GM12878 (cell line): ENCODE data around the gene PALD1. TPM values are rescaled to one million over a fixed set of nuclear protein-coding genes. Genes with fewer than 3 reads are reported as not detected.
A peak's percentile ranks its signal among the peaks of the same experiment; 100 is the strongest.

Source experiments
- ATAC-seq: fragments of 200-7000 bp; cut with Tn5 transposase; 3 replicates; pipeline ENCODE4 v1.9.1; 2020; ENCODE audit warnings: mild to moderate bottlenecking, moderate library complexity
- BruUV-seq: library from RNA; stranded (reverse); fragments of 400-500 nt; replicated peaks from 2 replicates; lab custom pipeline; 2021; lab: Mats Ljungman, UMichigan
- CTCF ChIA-PET: fragments of 300-600 bp; sonication (Branson Sonifier 250); formaldehyde crosslinking; extraction: SDS; loops from one replicate; lab custom pipeline; 2021; ENCODE audit warnings: inconsistent platforms; lab: Yijun Ruan, JAX
- POLR2A ChIA-PET: fragments of 350-600 bp; formaldehyde crosslinking; extraction: SDS; loops from one replicate; lab custom pipeline; 2021; ENCODE audit warnings: inconsistent platforms; lab: Charles Lee
- RAD21 ChIA-PET: fragments of 300-600 bp; sonication (Branson Sonifier 250); formaldehyde crosslinking; loops from one replicate; lab custom pipeline; 2023; ENCODE audit warnings: antibody characterized with exemption; ENCODE audit not compliant: unreplicated experiment; lab: Charles Lee
- SMC1A ChIA-PET: fragments of 300-600 bp; sonication (Branson Sonifier 250); formaldehyde crosslinking; loops from one replicate; lab custom pipeline; 2023; ENCODE audit not compliant: unreplicated experiment, uncharacterized antibody; lab: Charles Lee
- DNase-seq: peaks from one replicate; pipeline ENCODE4 v3.0.0-alpha.2; 2011; ENCODE audit warnings: low read depth, low spot score
- FAIRE-seq: peaks from 3 replicates; lab custom pipeline; 2011; peaks lifted over from hg19 to GRCh38; lab: Jason Lieb, UNC
- H2AFZ ChIP-seq: 2 replicates; pipeline ENCODE4 v1.6.0; 2011; ENCODE audit warnings: low read depth, low read length, control low read depth; ENCODE audit not compliant: control insufficient read depth
- H3K27ac ChIP-seq: 2 replicates; pipeline ENCODE4 v1.5.1; 2011; ENCODE audit warnings: control low read depth; ENCODE audit not compliant: control insufficient read depth, insufficient read depth
- H3K27me3 ChIP-seq, 2 experiments: replicated peaks in 1 of 2; 2 replicates each; pipeline versions ENCODE4 v1.6.0 to v1.6.1; 2011; ENCODE audit warnings: low read length in 1 of 2; ENCODE audit not compliant: control insufficient read depth in 2 of 2, insufficient read depth in 2 of 2
- H3K36me3 ChIP-seq, 2 experiments: 2 replicates each; pipeline ENCODE4 v1.5.1; 2011; ENCODE audit warnings: low read length in 1 of 2; ENCODE audit not compliant: control insufficient read depth in 2 of 2, insufficient read depth in 2 of 2
- H3K4me1 ChIP-seq: 2 replicates; pipeline ENCODE4 v1.6.1; 2011; ENCODE audit warnings: mild to moderate bottlenecking, low read length, moderate library complexity, mixed read lengths; ENCODE audit not compliant: control insufficient read depth, insufficient read depth
- H3K4me2 ChIP-seq: 2 replicates; pipeline ENCODE4 v1.6.0; 2011; ENCODE audit warnings: control low read depth; ENCODE audit not compliant: control insufficient read depth, insufficient read depth
- H3K4me3 ChIP-seq: fragments of 200-600 bp; sonication (generic); 2 replicates; pipeline ENCODE4 v1.5.1; 2016
- H3K79me2 ChIP-seq: 2 replicates; pipeline ENCODE4 v1.6.0; 2011; ENCODE audit warnings: low read length; ENCODE audit not compliant: control insufficient read depth, insufficient read depth
- H3K9ac ChIP-seq: 2 replicates; pipeline ENCODE4 v1.8.0; 2011; ENCODE audit warnings: low read length, control low read depth, mixed read lengths; ENCODE audit not compliant: control insufficient read depth, insufficient read depth
- H3K9me3 ChIP-seq: replicated peaks from 3 replicates; pipeline ENCODE4 v1.5.1; 2011; ENCODE audit warnings: mild to moderate bottlenecking, low read length; ENCODE audit not compliant: control insufficient read depth, insufficient read depth
- H4K20me1 ChIP-seq: 2 replicates; pipeline ENCODE4 v1.6.0; 2011; ENCODE audit not compliant: control insufficient read depth, insufficient read depth
- CBX5 ChIP-seq: sonication (generic); IDR thresholded peaks from 2 replicates; pipeline ENCODE4 v1.6.1; 2016; ENCODE audit warnings: low read depth, moderate library complexity, mild to moderate bottlenecking, inconsistent platforms
- CHD2 ChIP-seq: IDR thresholded peaks from 2 replicates; pipeline ENCODE4 v1.6.1; 2011; ENCODE audit warnings: low read depth, low read length, improper control_type of control experiment, borderline replicate concordance
- CREB1 ChIP-seq: IDR thresholded peaks from 2 replicates; pipeline ENCODE4 v1.6.1; 2012; ENCODE audit warnings: low read depth, mild to moderate bottlenecking, inconsistent platforms
- EED ChIP-seq: sonication (generic); IDR thresholded peaks from 2 replicates; pipeline ENCODE4 v1.6.1; 2016; ENCODE audit warnings: antibody characterized with exemption, low read depth
- FOXK2 ChIP-seq: fragments of 450-650 bp; IDR thresholded peaks from 2 replicates; pipeline ENCODE4 v1.6.1; 2017; ENCODE audit warnings: mild to moderate bottlenecking, moderate library complexity
- HCFC1 ChIP-seq: fragments of 150-350 bp; IDR thresholded peaks from 2 replicates; pipeline ENCODE4 v1.6.1; 2014; ENCODE audit warnings: low read length
- IKZF1 ChIP-seq: fragments of 450-650 bp; conservative IDR thresholded peaks from 2 replicates; pipeline ENCODE4 v1.6.1; 2017; ENCODE audit warnings: antibody characterized with exemption, mild to moderate bottlenecking
- KLF5 ChIP-seq: fragments of 450-650 bp; IDR thresholded peaks from 2 replicates; pipeline ENCODE4 v1.6.1; 2014; ENCODE audit warnings: mild to moderate bottlenecking; ENCODE audit not compliant: partially characterized antibody
- MLLT1 ChIP-seq: fragments of 450-650 bp; IDR thresholded peaks from 2 replicates; pipeline ENCODE4 v1.6.1; 2016; ENCODE audit warnings: mild to moderate bottlenecking
- MXI1 ChIP-seq: fragments of 150-350 bp; IDR thresholded peaks from 2 replicates; pipeline ENCODE4 v1.6.1; 2011; ENCODE audit warnings: low read depth, mild to moderate bottlenecking, inconsistent platforms, low read length, improper control_type of control experiment
- NFXL1 ChIP-seq: fragments of 450-650 bp; IDR thresholded peaks from 2 replicates; pipeline ENCODE4 v1.6.1; 2017; ENCODE audit warnings: antibody characterized with exemption, mild to moderate bottlenecking, borderline replicate concordance
- PAX8 ChIP-seq: fragments of 450-650 bp; IDR thresholded peaks from 2 replicates; pipeline ENCODE4 v1.6.1; 2017; ENCODE audit warnings: mild to moderate bottlenecking, moderate library complexity
- RUNX3 ChIP-seq: IDR thresholded peaks from 2 replicates; pipeline ENCODE4 v1.6.1; 2012; ENCODE audit warnings: low read length, inconsistent platforms
- SMAD1 ChIP-seq: fragments of 450-650 bp; IDR thresholded peaks from 2 replicates; pipeline ENCODE4 v1.6.1; 2018; ENCODE audit warnings: mild to moderate bottlenecking, low read depth; ENCODE audit not compliant: partially characterized antibody
- SMARCA5 ChIP-seq: fragments of 450-650 bp; IDR thresholded peaks from 2 replicates; pipeline ENCODE4 v1.6.1; 2017; ENCODE audit warnings: mild to moderate bottlenecking
- SMC3 ChIP-seq: IDR thresholded peaks from 2 replicates; pipeline ENCODE4 v1.6.1; 2011; ENCODE audit warnings: low read length, improper control_type of control experiment, borderline replicate concordance
- USF2 ChIP-seq: IDR thresholded peaks from 2 replicates; pipeline ENCODE4 v1.6.1; 2011; ENCODE audit warnings: low read depth, low read length, improper control_type of control experiment, borderline replicate concordance
- ZNF274 ChIP-seq: IDR thresholded peaks from one replicate; pipeline ENCODE4 v1.8.0; 2011; ENCODE audit not compliant: insufficient read length, insufficient read depth
- WGBS: methylation state at CpG from one replicate; pipeline ENCODE4 v1.1.6; 2016; ENCODE audit warnings: low lambda C conversion rate; ENCODE audit not compliant: insufficient replicate concordance, insufficient coverage; ENCODE audit errors: missing lambda C conversion rate; 5-methylcytosine and 5-hydroxymethylcytosine counted together
- in situ Hi-C: fragments of 300-500 bp; cut with MboI; formaldehyde crosslinking; loops from 9 replicates; pipeline ENCODE4 v1.14.3; 2018; ENCODE audit warnings: mixed read lengths
- intact Hi-C: fragments of 100-400 bp; cut with micrococcal nuclease; formaldehyde crosslinking; loops from one replicate; pipeline ENCODE4 v1.14.2; 2022; ENCODE audit not compliant: unreplicated experiment
- polyA plus RNA-seq, 11 experiments: library from polyadenylated mRNA; depleted of rRNA in 4 of 11; unstranded in 6 of 11; stranded (reverse) in 5 of 11; fragments of >200 nt; fragmentation: Nextera tagmentation in 4 of 11; fragmentation: Illumina TruSeq in 1 of 11; extraction: Ambion mirVana in 4 of 11; extraction: Trizol in 1 of 11; gene quantifications; 1 replicate in 1 of 11; 2 replicates in 10 of 11; pipeline versions ENCODE4 v1.2.1 to v1.2.3, GENCODE V29; 2011 to 2016; ENCODE audit warnings: inconsistent platforms in 2 of 11, missing spikeins in 2 of 11, low read depth in 1 of 11
- total RNA-seq, 4 experiments: library from RNA; depleted of rRNA in 3 of 4; stranded (reverse); fragments of >200 nt in 3 of 4; fragmentation: Illumina TruSeq in 1 of 4; extraction: Trizol in 1 of 4; gene quantifications; 2 replicates each; pipeline versions ENCODE4 v1.2.1 to v1.2.3, GENCODE V29; 2013 to 2021
- TF ChIP-seq, protein P1 (sequence below): IDR thresholded peaks from 2 replicates; pipeline ENCODE4 v1.6.1; 2012; ENCODE audit warnings: improper control_type of control experiment, low read depth, low read length; ENCODE audit not compliant: insufficient replicate concordance

The PALD1 gene
- total and polyA plus RNA-seq, 10 of the 15 experiments (the other 5 are each of a cell fraction or from before 2014, with no cell fraction given), result 0.43 to 20.9 (median 9.0) TPM

GRCh38 chr10:70500812-70501301 is 22.3 kb downstream of the PALD1 start:
- RAD21 ChIA-PET, result no interaction called here
- Histone ChIP-seq H3K4me3 (no peak overlapping the region), H3K79me2 (peaks cover 5% of the 10 kb centered on the region), H3K4me2 (no peak overlapping the region), H3K4me1 (peaks cover 21% of the 10 kb centered on the region), H3K9me3 (no peaks in the 10 kb centered on the region), H3K27ac (no peak overlapping the region), H3K9ac (no peak overlapping the region), H3K27me3 (no peaks in the 10 kb centered on the region), H2AFZ (no peak overlapping the region), H3K36me3 (no peaks in the 10 kb centered on the region; a peak in 1 of 4 replicates), H4K20me1 (no peaks in the 10 kb centered on the region)
- TF ChIP-seq MLLT1 (no peak), NFXL1 (no peak), MXI1 (no peak), PAX8 (no peak), USF2 (no peak), FOXK2 (no peak), SMARCA5 (no peak), CBX5 (no peak), CHD2 (no peak), KLF5 (no peak), SMC3 (no peak), ZNF274 (no peak), IKZF1 (peak; percentile 30; the same call in 1 of the 2 replicates), CREB1 (no peak), EED (peak; percentile 50; the same call in 1 of the 2 replicates), HCFC1 (no peak), SMAD1 (no peak), RUNX3 (peak; percentile 53)
- TF ChIP-seq, protein P1, sequence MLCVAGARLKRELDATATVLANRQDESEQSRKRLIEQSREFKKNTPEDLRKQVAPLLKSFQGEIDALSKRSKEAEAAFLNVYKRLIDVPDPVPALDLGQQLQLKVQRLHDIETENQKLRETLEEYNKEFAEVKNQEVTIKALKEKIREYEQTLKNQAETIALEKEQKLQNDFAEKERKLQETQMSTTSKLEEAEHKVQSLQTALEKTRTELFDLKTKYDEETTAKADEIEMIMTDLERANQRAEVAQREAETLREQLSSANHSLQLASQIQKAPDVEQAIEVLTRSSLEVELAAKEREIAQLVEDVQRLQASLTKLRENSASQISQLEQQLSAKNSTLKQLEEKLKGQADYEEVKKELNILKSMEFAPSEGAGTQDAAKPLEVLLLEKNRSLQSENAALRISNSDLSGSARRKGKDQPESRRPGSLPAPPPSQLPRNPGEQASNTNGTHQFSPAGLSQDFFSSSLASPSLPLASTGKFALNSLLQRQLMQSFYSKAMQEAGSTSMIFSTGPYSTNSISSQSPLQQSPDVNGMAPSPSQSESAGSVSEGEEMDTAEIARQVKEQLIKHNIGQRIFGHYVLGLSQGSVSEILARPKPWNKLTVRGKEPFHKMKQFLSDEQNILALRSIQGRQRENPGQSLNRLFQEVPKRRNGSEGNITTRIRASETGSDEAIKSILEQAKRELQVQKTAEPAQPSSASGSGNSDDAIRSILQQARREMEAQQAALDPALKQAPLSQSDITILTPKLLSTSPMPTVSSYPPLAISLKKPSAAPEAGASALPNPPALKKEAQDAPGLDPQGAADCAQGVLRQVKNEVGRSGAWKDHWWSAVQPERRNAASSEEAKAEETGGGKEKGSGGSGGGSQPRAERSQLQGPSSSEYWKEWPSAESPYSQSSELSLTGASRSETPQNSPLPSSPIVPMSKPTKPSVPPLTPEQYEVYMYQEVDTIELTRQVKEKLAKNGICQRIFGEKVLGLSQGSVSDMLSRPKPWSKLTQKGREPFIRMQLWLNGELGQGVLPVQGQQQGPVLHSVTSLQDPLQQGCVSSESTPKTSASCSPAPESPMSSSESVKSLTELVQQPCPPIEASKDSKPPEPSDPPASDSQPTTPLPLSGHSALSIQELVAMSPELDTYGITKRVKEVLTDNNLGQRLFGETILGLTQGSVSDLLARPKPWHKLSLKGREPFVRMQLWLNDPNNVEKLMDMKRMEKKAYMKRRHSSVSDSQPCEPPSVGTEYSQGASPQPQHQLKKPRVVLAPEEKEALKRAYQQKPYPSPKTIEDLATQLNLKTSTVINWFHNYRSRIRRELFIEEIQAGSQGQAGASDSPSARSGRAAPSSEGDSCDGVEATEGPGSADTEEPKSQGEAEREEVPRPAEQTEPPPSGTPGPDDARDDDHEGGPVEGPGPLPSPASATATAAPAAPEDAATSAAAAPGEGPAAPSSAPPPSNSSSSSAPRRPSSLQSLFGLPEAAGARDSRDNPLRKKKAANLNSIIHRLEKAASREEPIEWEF, result no peak
- SMC1A ChIA-PET, result interaction anchor here (1.2 kb wide), 1 partner anchor 22 kb away, joined by 3 read pairs; no protein-coding TSS in a partner anchor
- POLR2A ChIA-PET, result no interaction called here
- peak; percentile 39; the same call in 2 of the 3 replicates for ATAC-seq
- CTCF ChIA-PET, result interaction anchor here (1.6 kb wide), 1 partner anchor 8 kb away, joined by 5 read pairs; no protein-coding TSS in a partner anchor
- BruUV-seq, result no TSS peak
- 74% methylated on average over 4 of the region's 4 CpGs for WGBS
- no peak for FAIRE-seq
- in situ Hi-C loops (no loop called here), intact Hi-C loops (no loop called here)
- no peak for DNase-seq
